ENCODE measurements around the gene SOS1.
"Not testable (repeated sequence)": the region's sequence is repeated elsewhere in the genome, so short reads cannot be mapped to it uniquely, and the experiment has no call there.

Gene SOS1

DNA sequence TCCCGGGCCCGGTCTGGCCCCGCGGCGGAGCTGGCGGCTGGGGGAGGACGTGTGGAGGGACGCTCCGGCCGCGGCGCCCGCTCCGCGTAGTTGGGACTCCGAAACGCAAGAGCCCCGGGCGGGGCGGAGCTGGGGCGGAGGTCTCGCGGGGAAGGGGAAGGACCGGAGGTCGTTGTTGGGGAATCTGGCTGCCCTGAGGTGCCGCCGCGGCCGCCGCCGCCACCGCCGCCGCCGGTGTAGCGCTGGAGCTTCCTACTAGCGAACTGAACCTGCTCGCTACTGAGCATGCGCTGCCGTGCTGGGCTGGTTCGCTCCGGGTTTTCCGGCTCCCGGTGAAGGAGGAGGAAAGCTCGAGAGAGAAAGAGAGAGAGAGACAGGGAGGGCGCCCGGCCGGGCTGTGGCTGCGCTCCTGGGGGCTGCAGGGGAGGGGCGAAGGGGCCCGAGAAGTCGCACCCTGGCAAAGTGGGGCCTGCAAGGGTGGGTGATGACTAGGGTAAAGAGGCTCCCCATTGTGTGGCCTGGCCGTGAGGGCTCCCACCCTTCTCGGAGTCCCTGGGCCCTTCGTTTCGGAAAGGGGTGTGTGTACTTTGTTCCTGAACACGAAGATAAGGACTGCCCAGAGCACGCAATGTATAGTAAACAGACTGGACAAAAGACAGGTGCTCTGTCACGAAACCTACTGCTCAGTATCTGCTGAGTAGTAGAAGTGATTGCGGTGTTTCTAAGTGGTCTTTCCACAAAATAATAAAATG lies at the start of gene SOS1:
Gene SOS1 (minus strand): TSS at position 281 of the 752 bp plus-strand sequence. CDS start 629 bp downstream, outside the sequence.
- DNase-seq, result peak; percentile 12 to 96 (median 86)

DNA sequence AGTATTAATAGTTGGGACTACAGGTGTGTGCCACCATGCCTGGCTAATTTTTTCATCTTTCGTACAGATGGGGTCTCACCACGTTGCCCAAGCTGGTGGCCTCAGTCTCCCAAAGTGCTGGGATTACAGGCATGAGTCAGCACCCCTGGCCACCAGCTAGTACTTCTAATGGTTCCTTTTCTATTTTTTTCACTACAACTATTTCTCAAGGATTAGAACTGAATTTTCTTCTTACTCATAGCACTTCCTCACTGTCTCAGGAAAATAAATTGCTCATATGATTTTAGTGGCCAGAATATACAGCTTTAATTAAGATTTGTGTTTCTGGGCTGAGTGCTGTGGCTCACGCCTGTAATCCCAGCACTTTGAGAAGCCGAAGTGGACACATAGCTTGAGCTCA lies 43.2 kb upstream of the SOS1 start:
- DNase-seq, result no peak

DNA sequence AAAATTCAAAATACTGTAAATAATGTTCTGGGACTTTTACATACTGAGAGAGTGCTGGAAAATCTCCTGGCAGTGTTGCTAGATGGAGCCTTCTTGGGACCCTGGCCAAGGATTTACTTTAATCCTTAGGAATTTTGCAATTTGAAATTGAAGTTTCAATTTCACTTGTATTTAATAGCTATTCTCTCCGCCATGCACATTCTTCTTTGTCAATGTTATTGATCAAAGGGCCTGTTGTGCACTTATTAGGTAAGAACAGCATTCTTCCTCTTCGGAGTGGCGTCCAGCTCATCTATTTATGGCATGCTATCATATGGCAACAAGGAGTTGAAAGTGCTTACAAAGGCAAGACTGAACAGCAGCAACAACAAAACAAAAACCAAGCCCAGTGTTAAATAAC lies 40.1 kb upstream of the SOS1 start:
- DNase-seq, result no peak

- no peak for DNase-seq
Measured at GRCh38 chr2:39159283-39159682, 38.4 kb upstream of the SOS1 start.

DNA sequence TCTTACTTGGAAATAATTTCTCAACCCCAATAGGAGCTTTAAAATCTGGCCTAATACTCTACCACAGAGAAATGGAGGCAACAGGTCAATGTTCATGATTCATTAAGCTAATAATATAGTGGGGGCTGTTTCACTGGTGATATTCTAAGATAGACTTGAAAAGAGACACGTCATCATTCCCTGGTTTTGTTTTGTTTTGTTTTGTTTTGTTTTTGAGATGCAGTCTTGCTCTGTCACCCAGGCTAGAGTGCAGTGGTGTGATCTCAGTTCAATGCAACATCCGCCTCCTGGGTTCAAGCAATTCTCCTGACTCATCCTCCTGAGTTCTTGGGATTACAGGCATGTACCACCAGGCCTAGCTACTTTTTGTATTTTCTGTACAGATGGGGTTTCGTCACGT lies 37.5 kb upstream of the SOS1 start:
- no peak for DNase-seq

GRCh38 chr2:39156846-39157245 lies 36.0 kb upstream of the SOS1 start:
- no peak for DNase-seq

DNA sequence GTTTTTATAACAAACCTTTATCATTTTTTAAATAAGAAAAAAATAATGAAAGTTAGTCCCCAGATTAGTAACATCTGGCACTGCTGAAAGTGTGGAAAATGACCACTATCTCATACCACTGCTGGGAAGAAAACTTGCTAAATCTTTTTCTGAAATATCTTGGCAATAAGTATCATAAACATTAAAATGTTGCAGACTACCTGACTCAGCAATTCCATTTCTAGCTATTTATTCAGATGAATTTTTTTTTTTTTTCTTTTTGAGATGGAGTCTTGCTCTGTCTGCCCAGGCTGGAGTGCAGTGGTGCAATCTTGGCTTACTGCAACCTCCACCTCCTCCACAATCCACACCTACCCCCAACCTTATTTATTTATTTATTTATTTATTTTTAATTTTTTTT lies 35.3 kb upstream of the SOS1 start:
- DNase-seq, result no peak

DNA sequence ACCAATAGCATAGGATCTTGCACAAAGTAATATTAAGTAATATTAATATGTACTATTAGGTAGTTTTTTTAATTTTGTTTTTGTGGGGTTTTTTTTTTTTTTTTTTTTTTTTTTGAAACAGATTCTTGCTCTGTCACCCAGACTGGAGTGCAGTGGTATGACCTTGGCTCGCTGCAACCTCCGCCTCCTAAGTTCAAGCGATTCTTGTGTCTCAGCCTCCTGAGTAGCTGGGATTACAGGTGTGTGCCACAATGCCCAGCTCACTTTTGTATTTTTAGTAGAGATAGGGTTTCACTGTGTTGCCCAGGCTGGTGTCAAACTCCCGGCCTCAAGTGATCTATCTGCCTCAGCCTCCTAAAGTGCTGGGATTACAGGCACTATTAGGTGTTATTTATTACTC lies 34.7 kb upstream of the SOS1 start:
- not testable (repeated sequence) for DNase-seq

- DNase-seq, result no peak
Measured at GRCh38 chr2:39154944-39155343, 34.1 kb upstream of the SOS1 start.

DNA sequence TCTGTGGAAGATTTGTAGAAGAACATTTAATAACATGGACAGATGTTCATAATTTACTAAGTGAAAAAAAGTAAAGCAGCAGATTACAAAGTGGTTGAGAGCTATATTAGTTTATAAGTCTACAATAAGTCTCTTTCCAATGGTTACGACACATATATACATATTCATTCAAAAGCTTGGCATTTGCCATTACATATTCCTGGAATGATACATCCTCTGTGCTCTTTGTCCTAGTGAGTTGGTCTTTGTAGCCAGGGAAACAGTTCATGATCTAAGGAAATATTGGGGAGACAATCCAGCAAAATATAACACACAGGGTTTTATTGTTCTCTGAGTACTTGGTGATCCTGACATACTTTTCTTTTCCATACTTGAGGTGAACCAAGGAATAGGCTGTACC lies 32.5 kb upstream of the SOS1 start:
- DNase-seq, result no peak

- DNase-seq, result no peak
Measured at GRCh38 chr2:39152504-39152903, 31.7 kb upstream of the SOS1 start.

DNA sequence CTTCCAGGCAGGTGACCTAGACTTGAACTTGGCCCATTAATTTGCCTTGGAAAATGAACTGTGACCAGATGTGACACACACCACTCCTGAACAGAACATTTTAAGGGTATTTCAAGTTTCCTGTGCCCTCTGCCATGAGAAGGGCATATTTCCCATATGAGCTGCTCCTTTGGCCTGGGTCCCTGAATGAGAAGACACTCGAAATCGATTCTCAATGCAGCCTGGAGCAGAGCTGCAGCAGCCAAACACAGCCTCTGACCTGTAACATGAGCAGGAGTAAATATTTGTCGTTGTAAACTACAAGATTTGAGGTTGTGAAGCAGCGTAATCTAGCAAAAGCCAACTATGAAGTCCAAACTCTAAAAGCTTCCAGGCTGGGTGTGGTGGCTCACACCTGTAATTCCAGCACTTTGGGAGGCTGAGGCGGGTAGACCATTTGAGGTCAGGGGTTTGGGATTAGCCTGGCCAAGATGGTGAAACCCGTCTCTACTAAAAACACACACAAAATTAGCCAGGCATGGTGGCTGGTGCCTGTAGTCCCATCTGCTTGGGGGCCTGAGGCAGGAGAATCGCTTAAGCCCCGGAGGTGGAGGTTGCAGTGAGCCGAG lies 30.1 kb upstream of the SOS1 start:
- no peak for DNase-seq

DNA sequence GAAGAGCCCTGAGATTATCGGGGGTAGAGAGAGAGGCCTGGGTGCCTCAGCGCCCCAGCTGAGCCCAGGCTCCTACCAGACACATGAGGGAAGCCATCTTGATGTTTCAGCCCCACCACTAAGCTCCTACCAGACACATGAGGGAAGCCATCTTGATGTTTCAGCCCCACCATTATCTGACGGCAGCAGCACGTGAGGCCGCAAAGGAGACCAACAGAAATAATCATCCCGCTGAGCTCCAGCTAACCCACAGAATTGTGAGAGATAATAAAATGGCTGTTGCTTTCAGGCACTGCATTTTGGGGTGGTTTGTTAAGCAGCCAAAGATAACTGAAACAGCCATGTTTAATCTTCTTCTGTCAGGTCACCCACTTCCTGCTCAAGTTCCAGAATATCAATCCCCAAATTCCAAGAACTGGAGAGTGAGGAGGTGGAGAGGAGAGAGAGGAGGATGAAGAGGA lies 29.3 kb upstream of the SOS1 start:
- DNase-seq, result no peak

- no peak for DNase-seq
Measured at GRCh38 chr2:39146630-39147029, 25.8 kb upstream of the SOS1 start.

DNA sequence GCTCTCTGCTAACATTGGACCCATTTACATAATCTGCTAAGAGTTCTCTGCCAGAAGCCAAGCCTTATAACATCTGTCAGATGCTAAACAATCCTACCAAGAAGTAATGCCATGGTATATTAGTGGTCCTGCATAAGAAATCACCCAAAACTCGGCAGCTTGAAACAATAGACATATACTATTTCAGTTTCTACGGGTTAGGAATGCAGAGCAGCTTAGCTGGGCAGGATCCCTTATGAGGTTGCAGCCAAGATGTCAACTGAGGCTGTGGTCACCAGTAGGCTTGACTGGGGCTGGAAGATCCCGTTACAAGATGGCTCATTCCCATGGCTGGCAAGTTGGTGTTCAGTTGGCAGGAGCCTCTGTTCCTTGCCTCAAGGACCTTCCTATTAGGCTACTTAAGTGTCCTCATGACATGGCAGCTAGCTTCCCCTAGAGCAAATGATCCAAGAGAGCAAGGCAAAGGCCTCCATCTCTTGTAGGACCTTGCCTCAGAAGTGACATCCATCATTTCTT lies 25.1 kb upstream of the SOS1 start:
- DNase-seq, result no peak

- DNase-seq, result no peak
Measured at GRCh38 chr2:39144416-39144815, 23.6 kb upstream of the SOS1 start.

DNA sequence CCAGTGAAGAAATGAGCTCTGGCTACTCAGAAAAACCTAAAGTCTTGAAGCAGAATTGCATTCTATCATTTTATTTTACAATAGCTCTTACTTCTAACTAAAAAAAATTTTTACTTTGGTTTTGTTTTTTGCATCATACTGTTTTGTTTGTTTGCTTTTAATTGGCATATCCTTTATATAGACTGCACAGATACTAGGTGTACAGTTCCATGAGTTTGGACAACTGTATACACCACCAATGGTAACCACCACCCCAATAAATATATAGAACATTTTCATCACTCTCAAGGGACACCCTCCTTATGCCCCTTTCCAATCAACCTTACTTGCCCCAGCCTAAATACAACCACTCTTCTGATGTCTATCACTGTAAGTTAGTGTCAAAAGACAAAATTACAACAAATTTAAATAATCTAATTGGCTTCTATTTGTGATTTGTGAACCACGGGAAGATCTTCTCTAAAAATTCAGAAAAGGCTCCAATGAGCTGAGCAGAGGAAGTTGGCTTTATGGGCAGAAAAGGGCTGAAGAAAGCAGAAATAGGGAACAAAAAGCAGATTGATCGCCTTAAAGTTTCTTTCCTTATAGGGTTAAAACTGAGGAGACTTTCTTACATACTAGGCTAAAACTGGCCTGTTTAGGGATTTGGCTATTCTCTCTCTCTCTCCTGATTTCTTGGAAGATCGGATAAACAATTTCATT lies 22.2 kb upstream of the SOS1 start:
- DNase-seq, result no peak

GRCh38 chr2:39141334-39142271 lies 20.8 kb upstream of the SOS1 start:
- peak in 1 of 56 donors; percentile 17 for DNase-seq

DNA sequence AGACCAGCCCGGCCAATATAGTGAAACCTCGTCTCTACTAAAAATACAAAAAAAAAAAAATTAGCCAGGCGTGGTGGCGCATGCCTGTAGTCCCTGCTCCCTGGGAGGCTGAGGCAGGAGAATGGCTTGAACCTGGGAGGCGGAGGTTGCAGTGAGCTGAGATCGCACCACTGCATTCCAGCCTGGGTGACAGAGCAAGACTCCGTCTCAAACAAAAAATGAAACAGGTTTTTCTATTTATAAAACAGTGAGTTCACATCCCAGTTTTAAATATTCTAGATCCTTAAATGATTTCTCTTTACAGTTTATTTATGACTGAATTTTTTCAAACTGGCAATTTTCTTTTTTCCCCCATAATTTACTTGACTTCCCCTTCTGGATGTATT lies 20.1 kb upstream of the SOS1 start:
- DNase-seq, result not testable (repeated sequence)

DNA sequence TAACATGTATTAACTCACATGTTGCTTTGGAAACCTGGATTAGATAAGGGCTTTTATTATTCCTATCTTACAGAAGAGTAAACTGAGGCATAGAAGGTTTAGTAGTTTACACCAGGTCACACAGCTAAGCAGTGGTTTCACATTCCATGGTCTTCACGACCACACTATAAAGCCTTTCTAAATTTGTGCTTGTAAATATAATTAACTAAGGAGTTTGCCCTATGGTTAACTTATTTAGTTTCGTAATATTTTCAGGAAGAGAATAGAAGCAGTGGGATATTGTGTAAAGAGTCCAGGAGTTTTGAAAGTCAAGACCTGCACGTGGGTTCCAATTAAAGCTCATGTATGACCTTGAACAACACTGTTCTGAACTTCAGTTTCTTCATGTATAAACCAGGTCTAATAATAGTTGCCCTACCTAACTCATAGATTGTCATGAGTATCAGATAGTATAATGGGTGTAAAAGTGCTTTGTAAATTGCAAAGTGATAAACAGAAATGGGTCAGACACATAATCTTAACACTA lies 19.5 kb upstream of the SOS1 start:
- no peak for DNase-seq

Measured in nucleus accumbens (tissue), 56 donors.